Measurements from ENCODE around the gene SRSF10.

The SRSF10 gene

GRCh38 chr1:23914921-23915320 lies 65.2 kb downstream of the SRSF10 start:
- in situ Hi-C loops (cut with HindIII; ENCODE audit: low sequenced_read_pairs), result loop anchor here (5.0 kb wide), 2 partner anchors 53 to 83 kb away; no protein-coding TSS in a partner anchor

Data from endothelial cell of hepatic sinusoid (primary cell).